SJSA1 (cell line): Measurements from ENCODE around the gene TDRD1. TPM values are rescaled to one million over a fixed set of nuclear protein-coding genes. Genes with fewer than 3 reads are reported as not detected.
"Not testable (repeated sequence)": the region's sequence is repeated elsewhere in the genome, so short reads cannot be mapped to it uniquely, and the experiment has no call there.

Source experiments
- DNase-seq, 2 experiments: peaks; one replicate each; pipeline ENCODE4 v3.0.0-alpha.2; 2015 to 2020; ENCODE audit warnings: low spot score in 2 of 2, low read depth in 1 of 2
- H3K27ac ChIP-seq: fragments of 250-450 bp; sonication (Bioruptor Pico); 2 replicates; pipeline ENCODE4 v1.5.1; 2020; ENCODE audit warnings: mild to moderate bottlenecking, moderate library complexity
- H3K27me3 ChIP-seq: fragments of 250-450 bp; sonication (Bioruptor Pico); replicated peaks from 2 replicates; pipeline ENCODE4 v1.5.1; 2020; ENCODE audit warnings: mild to moderate bottlenecking, moderate library complexity
- H3K36me3 ChIP-seq: fragments of 250-450 bp; sonication (Bioruptor Pico); 2 replicates; pipeline ENCODE4 v1.5.1; 2020; ENCODE audit warnings: mild to moderate bottlenecking
- H3K4me1 ChIP-seq: fragments of 250-450 bp; sonication (Bioruptor Pico); replicated peaks from 2 replicates; pipeline ENCODE4 v1.6.1; 2021; ENCODE audit warnings: mild to moderate bottlenecking
- H3K4me3 ChIP-seq: fragments of 250-450 bp; sonication (Bioruptor Pico); 2 replicates; pipeline ENCODE4 v1.5.1; 2020; ENCODE audit warnings: mild to moderate bottlenecking
- H3K9me3 ChIP-seq: fragments of 250-450 bp; sonication (Bioruptor Pico); replicated peaks from 2 replicates; pipeline ENCODE4 v1.5.1; 2020; ENCODE audit warnings: mild to moderate bottlenecking
- total RNA-seq: library from RNA; depleted of rRNA; stranded (reverse); fragments of >200 nt; shearing (Covaris generic); gene quantifications from 2 replicates; pipeline ENCODE4 v1.2.3, GENCODE V29; 2014; rRNA removed

TDRD1 gene, protein sequence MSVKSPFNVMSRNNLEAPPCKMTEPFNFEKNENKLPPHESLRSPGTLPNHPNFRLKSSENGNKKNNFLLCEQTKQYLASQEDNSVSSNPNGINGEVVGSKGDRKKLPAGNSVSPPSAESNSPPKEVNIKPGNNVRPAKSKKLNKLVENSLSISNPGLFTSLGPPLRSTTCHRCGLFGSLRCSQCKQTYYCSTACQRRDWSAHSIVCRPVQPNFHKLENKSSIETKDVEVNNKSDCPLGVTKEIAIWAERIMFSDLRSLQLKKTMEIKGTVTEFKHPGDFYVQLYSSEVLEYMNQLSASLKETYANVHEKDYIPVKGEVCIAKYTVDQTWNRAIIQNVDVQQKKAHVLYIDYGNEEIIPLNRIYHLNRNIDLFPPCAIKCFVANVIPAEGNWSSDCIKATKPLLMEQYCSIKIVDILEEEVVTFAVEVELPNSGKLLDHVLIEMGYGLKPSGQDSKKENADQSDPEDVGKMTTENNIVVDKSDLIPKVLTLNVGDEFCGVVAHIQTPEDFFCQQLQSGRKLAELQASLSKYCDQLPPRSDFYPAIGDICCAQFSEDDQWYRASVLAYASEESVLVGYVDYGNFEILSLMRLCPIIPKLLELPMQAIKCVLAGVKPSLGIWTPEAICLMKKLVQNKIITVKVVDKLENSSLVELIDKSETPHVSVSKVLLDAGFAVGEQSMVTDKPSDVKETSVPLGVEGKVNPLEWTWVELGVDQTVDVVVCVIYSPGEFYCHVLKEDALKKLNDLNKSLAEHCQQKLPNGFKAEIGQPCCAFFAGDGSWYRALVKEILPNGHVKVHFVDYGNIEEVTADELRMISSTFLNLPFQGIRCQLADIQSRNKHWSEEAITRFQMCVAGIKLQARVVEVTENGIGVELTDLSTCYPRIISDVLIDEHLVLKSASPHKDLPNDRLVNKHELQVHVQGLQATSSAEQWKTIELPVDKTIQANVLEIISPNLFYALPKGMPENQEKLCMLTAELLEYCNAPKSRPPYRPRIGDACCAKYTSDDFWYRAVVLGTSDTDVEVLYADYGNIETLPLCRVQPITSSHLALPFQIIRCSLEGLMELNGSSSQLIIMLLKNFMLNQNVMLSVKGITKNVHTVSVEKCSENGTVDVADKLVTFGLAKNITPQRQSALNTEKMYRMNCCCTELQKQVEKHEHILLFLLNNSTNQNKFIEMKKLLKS
- total RNA-seq: not detected in 2 replicates

GRCh38 chr10:114179148-114179547 is at the start of gene TDRD1:
Gene TDRD1 (plus strand): TSS chr10:114179353. CDS start chr10:114187832, 8,479 bp downstream.
- no peaks in the 10 kb centered on the region for H3K36me3 ChIP-seq
- no peak within 1 kb of the TSS for H3K27ac ChIP-seq
- no peaks in the 10 kb centered on the region for H3K9me3 ChIP-seq
- peaks cover 5% of the 10 kb centered on the region for H3K4me1 ChIP-seq
- H3K4me3 ChIP-seq: no peak within 1 kb of the TSS
- peaks cover 6% of the 10 kb centered on the region for H3K27me3 ChIP-seq
- no peak for DNase-seq

DNA sequence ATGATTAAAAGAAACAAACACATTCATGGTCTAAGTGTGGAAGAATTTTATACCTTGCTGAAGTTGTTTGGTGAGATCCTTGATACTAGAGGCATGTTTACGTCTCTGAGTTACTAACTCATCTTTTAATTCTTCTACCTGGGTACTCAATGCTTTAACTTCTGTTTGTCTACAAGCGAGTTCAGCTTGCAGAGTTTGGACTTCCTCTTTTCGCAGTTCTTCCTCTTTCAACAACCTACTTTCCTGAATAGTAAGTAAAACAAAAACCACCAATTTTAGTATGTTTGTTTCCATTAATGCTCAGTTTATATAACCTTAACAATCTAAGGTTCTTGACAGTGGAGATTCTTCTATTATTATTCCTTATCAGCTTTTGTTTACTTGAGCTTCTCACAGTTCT is 48.1 kb upstream of the TDRD1 start:
- peaks cover 22% of the 10 kb centered on the region for H3K36me3 ChIP-seq

GRCh38 chr10:114135476-114135875 is 43.7 kb upstream of the TDRD1 start:
- H3K4me1 ChIP-seq: no peaks in the 10 kb centered on the region

More for the DNA sequence above, 48.1 kb upstream of the TDRD1 start:
- no peaks in the 10 kb centered on the region for H3K27me3 ChIP-seq
- H3K9me3 ChIP-seq: no peaks in the 10 kb centered on the region
- H3K4me3 ChIP-seq: no peak overlapping the region
- H3K4me1 ChIP-seq: no peaks in the 10 kb centered on the region
- H3K27ac ChIP-seq: no peak overlapping the region
- no peak for DNase-seq

DNA sequence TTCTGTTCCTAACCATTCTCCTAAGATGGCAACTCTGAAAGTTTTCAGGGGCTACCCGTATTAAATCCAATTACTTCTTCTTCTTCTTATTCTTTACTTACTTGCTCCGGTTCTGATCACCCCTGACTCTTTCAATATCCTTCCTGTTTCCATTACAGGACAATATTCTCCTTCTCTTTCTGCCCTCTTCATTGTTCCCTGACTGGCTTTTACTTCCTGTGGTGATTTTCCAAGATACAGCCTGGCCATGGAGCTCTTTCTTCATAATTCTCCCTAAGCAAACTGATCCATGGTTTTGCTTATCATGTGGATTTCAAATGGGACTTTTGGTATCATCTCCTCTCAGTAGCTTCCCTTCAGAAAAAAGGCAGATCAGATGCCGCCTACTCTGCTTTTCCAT is 40.6 kb upstream of the TDRD1 start:
- H3K36me3 ChIP-seq: peaks cover 11% of the 10 kb centered on the region
- H3K9me3 ChIP-seq: no peaks in the 10 kb centered on the region
- H3K4me1 ChIP-seq: no peaks in the 10 kb centered on the region
- no peak for DNase-seq
- no peak overlapping the region for H3K27ac ChIP-seq
- no peaks in the 10 kb centered on the region for H3K27me3 ChIP-seq
- H3K4me3 ChIP-seq: no peak overlapping the region

More at GRCh38 chr10:114135476-114135875, 43.7 kb upstream of the TDRD1 start:
- Histone ChIP-seq H3K4me3 (no peak overlapping the region), H3K27me3 (no peaks in the 10 kb centered on the region), H3K9me3 (no peaks in the 10 kb centered on the region), H3K27ac (no peak overlapping the region), H3K36me3 (peaks cover 22% of the 10 kb centered on the region)
- no peak for DNase-seq

- H3K4me3 ChIP-seq: no peak overlapping the region
- no peak for DNase-seq
- H3K36me3 ChIP-seq: peaks cover 5% of the 10 kb centered on the region; the same call in 1 of the 2 replicates
- no peaks in the 10 kb centered on the region for H3K4me1 ChIP-seq
- H3K9me3 ChIP-seq: no peaks in the 10 kb centered on the region
- H3K27me3 ChIP-seq: no peaks in the 10 kb centered on the region
- H3K27ac ChIP-seq: no peak overlapping the region
Measured at GRCh38 chr10:114140036-114140435, 39.1 kb upstream of the TDRD1 start.

- DNase-seq, H3K36me3 ChIP-seq: not testable (repeated sequence)
Measured at GRCh38 chr10:114140827-114141226, 38.3 kb upstream of the TDRD1 start.

GRCh38 chr10:114142018-114142417 is 37.1 kb upstream of the TDRD1 start:
- DNase-seq: no peak
- H3K36me3 ChIP-seq: peaks cover 5% of the 10 kb centered on the region
- H3K4me1 ChIP-seq: no peaks in the 10 kb centered on the region

More at GRCh38 chr10:114140827-114141226, 38.3 kb upstream of the TDRD1 start:
- not testable (repeated sequence) for H3K4me3 ChIP-seq, H3K9me3 ChIP-seq, H3K27ac ChIP-seq, H3K4me1 ChIP-seq, H3K27me3 ChIP-seq

DNA sequence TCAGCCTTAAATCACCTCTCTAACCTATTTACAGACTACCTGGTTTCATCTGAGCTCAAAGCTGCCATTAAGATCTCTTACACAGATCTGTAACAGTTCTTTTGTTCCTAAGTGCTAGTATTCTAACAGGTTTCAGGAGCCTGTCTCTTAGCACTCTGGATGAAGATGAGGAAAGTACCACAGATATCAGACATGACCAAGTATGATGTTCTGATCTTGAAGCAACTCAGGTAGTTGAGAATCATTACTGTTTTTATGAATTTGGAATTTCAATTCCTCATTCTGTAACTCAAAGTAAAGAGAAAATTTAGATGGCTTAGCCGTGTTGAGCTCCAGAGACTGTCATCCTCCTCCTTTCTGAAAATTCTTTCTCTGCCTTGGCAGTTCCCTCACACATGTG is 36.0 kb upstream of the TDRD1 start:
- H3K27ac ChIP-seq: no peak overlapping the region
- peaks cover 5% of the 10 kb centered on the region for H3K36me3 ChIP-seq
- no peaks in the 10 kb centered on the region for H3K4me1 ChIP-seq

More at GRCh38 chr10:114142018-114142417, 37.1 kb upstream of the TDRD1 start:
- H3K27ac ChIP-seq: no peak overlapping the region
- no peaks in the 10 kb centered on the region for H3K27me3 ChIP-seq
- H3K4me3 ChIP-seq: no peak overlapping the region
- no peaks in the 10 kb centered on the region for H3K9me3 ChIP-seq

GRCh38 chr10:114149476-114149875 is 29.7 kb upstream of the TDRD1 start:
- not testable (repeated sequence) for DNase-seq, H3K9me3 ChIP-seq, H3K27me3 ChIP-seq, H3K27ac ChIP-seq, H3K4me1 ChIP-seq, H3K36me3 ChIP-seq, H3K4me3 ChIP-seq

More for the DNA sequence above, 36.0 kb upstream of the TDRD1 start:
- no peak for DNase-seq
- Histone ChIP-seq H3K9me3 (no peaks in the 10 kb centered on the region), H3K27me3 (no peaks in the 10 kb centered on the region), H3K4me3 (no peak overlapping the region)

DNA sequence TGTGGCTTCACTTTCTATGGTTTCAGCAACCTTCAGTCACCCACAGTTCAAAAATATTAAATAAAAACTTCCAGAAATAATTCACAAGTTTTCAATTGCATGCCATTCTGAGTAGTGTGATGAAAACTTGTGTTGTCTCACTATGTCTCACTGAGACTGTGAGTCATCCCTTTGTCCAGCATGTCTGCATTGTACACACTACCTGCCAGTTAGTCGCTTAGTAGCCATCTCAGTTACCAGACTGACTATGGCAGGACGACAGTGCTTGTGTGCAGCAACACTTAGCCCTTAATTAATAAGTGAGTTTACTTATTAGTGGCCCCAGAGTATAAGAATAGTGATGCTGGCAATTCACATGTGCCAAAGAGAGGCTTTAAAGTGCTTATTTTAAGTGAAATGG is 27.7 kb upstream of the TDRD1 start:
- H3K27ac ChIP-seq: peak overlapping the region; percentile 48
- no peaks in the 10 kb centered on the region for H3K9me3 ChIP-seq
- peak; percentile 60 to 62 for DNase-seq
- no peak overlapping the region for H3K4me3 ChIP-seq
- peaks cover 7% of the 10 kb centered on the region for H3K4me1 ChIP-seq
- no peaks in the 10 kb centered on the region for H3K27me3 ChIP-seq
- peaks cover 4% of the 10 kb centered on the region; the same call in 1 of the 2 replicates for H3K36me3 ChIP-seq

DNA sequence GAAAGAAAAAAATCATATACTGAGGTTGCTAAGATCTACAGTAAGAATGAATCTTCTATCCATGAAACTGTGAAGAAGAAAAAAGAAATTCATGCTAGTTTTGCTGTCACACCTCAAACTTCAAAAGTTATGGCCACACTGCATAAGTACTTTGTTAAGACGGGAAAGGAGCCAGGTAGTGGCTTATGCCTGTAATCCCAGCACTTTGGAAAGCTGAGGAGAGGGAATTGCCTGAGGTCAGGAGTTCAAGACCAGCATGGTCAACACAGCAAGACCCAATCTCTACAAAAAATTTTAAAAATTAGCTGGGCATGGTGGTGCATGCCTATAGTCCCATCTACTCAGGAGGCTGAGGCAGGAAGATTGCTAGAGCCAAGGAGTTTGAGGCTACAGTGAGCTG is 27.3 kb upstream of the TDRD1 start:
- H3K4me1 ChIP-seq: peaks cover 7% of the 10 kb centered on the region
- H3K36me3 ChIP-seq: peaks cover 7% of the 10 kb centered on the region
- DNase-seq: no peak
- peak overlapping the region; percentile 48 for H3K27ac ChIP-seq
- no peak overlapping the region for H3K4me3 ChIP-seq
- no peaks in the 10 kb centered on the region for H3K27me3 ChIP-seq
- no peaks in the 10 kb centered on the region for H3K9me3 ChIP-seq

GRCh38 chr10:114157912-114158311 is 21.2 kb upstream of the TDRD1 start:
- H3K4me1 ChIP-seq: no peaks in the 10 kb centered on the region
- H3K27me3 ChIP-seq: no peaks in the 10 kb centered on the region
- no peak for DNase-seq
- no peaks in the 10 kb centered on the region for H3K9me3 ChIP-seq
- peaks cover 10% of the 10 kb centered on the region; the same call in 1 of the 2 replicates for H3K36me3 ChIP-seq
- no peak overlapping the region for H3K4me3 ChIP-seq
- no peak overlapping the region for H3K27ac ChIP-seq

GRCh38 chr10:114163062-114163461 is 16.1 kb upstream of the TDRD1 start:
- DNase-seq: no peak
- H3K27me3 ChIP-seq: no peaks in the 10 kb centered on the region
- no peaks in the 10 kb centered on the region for H3K9me3 ChIP-seq
- H3K27ac ChIP-seq: no peak overlapping the region
- peaks cover 3% of the 10 kb centered on the region; the same call in 1 of the 2 replicates for H3K36me3 ChIP-seq
- no peaks in the 10 kb centered on the region for H3K4me1 ChIP-seq
- H3K4me3 ChIP-seq: no peak overlapping the region
